ENCODE data around the gene PAX5.
"Not testable (repeated sequence)": the region's sequence is repeated elsewhere in the genome, so short reads cannot be mapped to it uniquely, and the experiment has no call there.

DNA sequence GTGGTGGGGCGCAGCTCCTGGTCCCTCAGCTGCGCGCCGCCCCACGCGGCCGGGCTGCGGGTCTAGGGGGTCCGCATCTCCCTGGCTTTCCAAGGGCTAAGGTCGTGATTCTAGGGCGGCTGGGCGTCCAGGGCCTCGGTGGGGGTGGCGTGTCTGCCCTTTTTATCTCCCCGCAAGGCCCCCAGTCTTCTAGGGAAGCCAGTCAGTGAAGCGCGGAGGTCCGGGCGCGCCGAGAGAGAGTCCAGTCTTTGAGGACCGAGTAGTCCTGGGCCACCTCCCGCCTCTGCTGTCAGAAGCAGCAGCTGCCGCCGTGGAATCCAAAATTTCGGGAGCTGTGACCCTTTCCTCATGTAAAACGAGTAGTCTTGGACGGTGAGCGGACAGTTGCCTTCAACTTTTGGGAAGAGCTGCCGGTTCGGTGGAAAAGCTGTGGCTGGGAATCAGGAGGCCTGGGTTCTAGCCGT lies 46.1 kb upstream of the PAX5 start:
- TF ChIP-seq NFE2L1 (CRISPR knock-in tag; IDR thresholded peaks at IDR 0.05); USF2 (CRISPR knock-in tag; IDR thresholded peaks at IDR 0.05); SP1 (CRISPR knock-in tag; conservative IDR thresholded peaks at IDR 0.05); OVOL2 (CRISPR knock-in tag; IDR thresholded peaks at IDR 0.05; ENCODE audit: borderline replicate concordance); NR2C2 (CRISPR knock-in tag; IDR thresholded peaks at IDR 0.05); TCF7 (CRISPR knock-in tag; IDR thresholded peaks at IDR 0.05; ENCODE audit: low read depth); MXD4 (CRISPR knock-in tag; IDR thresholded peaks at IDR 0.05; ENCODE audit: borderline replicate concordance); ATF3 (CRISPR knock-in tag; conservative IDR thresholded peaks at IDR 0.05): not testable (repeated sequence)
- TF ChIP-seq, protein P1, sequence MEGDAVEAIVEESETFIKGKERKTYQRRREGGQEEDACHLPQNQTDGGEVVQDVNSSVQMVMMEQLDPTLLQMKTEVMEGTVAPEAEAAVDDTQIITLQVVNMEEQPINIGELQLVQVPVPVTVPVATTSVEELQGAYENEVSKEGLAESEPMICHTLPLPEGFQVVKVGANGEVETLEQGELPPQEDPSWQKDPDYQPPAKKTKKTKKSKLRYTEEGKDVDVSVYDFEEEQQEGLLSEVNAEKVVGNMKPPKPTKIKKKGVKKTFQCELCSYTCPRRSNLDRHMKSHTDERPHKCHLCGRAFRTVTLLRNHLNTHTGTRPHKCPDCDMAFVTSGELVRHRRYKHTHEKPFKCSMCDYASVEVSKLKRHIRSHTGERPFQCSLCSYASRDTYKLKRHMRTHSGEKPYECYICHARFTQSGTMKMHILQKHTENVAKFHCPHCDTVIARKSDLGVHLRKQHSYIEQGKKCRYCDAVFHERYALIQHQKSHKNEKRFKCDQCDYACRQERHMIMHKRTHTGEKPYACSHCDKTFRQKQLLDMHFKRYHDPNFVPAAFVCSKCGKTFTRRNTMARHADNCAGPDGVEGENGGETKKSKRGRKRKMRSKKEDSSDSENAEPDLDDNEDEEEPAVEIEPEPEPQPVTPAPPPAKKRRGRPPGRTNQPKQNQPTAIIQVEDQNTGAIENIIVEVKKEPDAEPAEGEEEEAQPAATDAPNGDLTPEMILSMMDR (IDR thresholded peaks at IDR 0.05) = not testable (repeated sequence)
- TF ChIP-seq, protein P2, sequence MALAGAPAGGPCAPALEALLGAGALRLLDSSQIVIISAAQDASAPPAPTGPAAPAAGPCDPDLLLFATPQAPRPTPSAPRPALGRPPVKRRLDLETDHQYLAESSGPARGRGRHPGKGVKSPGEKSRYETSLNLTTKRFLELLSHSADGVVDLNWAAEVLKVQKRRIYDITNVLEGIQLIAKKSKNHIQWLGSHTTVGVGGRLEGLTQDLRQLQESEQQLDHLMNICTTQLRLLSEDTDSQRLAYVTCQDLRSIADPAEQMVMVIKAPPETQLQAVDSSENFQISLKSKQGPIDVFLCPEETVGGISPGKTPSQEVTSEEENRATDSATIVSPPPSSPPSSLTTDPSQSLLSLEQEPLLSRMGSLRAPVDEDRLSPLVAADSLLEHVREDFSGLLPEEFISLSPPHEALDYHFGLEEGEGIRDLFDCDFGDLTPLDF (CRISPR knock-in tag; IDR thresholded peaks at IDR 0.05) = not testable (repeated sequence)

Data from WTC11 (cell line).